Endothelial cell of umbilical vein (primary cell): Measurements from ENCODE around the gene SYNDIG1.

Source experiments
- EZH2 ChIP-seq: IDR thresholded peaks from 2 replicates; pipeline ENCODE4 v1.6.1; 2012; ENCODE audit warnings: borderline replicate concordance, low read depth, mild to moderate bottlenecking, moderate library complexity, low read length, inconsistent platforms; ENCODE audit not compliant: severe bottlenecking
- GATA2 ChIP-seq: IDR thresholded peaks from 2 replicates; pipeline ENCODE4 v1.7.0; 2011; ENCODE audit warnings: low read depth, mild to moderate bottlenecking, moderate library complexity, mixed read lengths, low read length; ENCODE audit not compliant: insufficient read length, insufficient read depth
- POLR2A ChIP-seq: IDR thresholded peaks from 2 replicates; pipeline ENCODE4 v1.6.1; 2012; ENCODE audit warnings: low read depth, mild to moderate bottlenecking, control low read depth, low read length
- POLR2AphosphoS5 ChIP-seq: IDR thresholded peaks from 2 replicates; pipeline ENCODE4 v1.6.1; 2012; ENCODE audit warnings: low read depth, mild to moderate bottlenecking, control low read depth, low read length, moderate library complexity; ENCODE audit not compliant: insufficient read depth
- TF ChIP-seq, protein P1 (sequence below), 2 donors: IDR thresholded peaks; 1 replicate in 1 of 2; 2 replicates in 1 of 2; pipeline ENCODE4 v1.5.1; 2011; ENCODE audit warnings: low read length in 2 of 2, mild to moderate bottlenecking in 2 of 2, moderate library complexity in 2 of 2, control low read depth in 1 of 2, inconsistent platforms in 1 of 2, low read depth in 1 of 2; ENCODE audit not compliant: insufficient read depth in 1 of 2; ENCODE audit errors: extremely low read depth in 1 of 2
- TF ChIP-seq, protein P2 (sequence below): IDR thresholded peaks from 2 replicates; pipeline ENCODE4 v1.6.1; 2011; ENCODE audit not compliant: insufficient read depth, insufficient read length

DNA sequence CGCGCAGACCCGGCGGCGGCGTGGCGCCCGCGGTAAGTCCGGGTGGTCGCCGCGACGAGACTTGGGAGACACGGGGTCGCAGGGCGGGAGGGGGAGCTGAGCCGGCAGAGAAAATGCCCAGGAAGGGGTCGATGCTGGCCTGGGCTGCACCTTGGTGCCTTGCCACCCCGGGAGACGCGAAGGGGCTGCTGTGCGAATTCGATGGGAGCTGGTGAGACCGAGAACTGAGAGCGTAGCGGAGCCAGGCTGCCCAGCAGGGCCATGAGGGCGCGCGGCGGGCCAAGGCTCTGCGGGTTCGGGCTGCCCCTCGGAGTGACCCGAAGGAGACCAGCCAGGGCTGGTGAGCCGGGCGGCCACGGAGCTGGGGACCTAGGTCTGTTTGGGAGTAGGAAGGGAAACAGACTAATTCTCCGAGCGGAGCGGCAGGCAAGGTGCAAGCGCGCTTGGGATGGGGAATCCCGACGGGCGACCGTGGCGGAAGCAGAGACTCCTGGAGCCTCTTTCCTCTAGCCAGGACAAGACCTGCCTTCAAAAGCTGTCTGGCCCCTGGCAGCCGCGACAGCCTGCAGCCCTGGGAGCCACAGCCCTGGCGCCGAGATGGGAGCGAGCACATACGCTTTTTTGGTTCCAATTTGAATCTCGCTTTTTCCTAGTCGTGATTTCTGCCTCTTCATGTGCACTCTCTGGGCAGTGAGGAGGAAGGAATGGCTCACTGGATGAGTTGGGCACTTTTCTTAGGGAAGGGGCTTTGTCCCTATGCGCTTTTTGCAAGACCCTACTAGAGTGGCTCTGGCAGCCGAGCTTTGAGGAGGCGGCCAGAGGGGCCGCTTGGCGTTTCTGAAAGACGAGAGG, 691 bp downstream of the SYNDIG1 start:
- no peak for TF ChIP-seq EZH2
- no peak for TF ChIP-seq POLR2A
- TF ChIP-seq, protein P1, sequence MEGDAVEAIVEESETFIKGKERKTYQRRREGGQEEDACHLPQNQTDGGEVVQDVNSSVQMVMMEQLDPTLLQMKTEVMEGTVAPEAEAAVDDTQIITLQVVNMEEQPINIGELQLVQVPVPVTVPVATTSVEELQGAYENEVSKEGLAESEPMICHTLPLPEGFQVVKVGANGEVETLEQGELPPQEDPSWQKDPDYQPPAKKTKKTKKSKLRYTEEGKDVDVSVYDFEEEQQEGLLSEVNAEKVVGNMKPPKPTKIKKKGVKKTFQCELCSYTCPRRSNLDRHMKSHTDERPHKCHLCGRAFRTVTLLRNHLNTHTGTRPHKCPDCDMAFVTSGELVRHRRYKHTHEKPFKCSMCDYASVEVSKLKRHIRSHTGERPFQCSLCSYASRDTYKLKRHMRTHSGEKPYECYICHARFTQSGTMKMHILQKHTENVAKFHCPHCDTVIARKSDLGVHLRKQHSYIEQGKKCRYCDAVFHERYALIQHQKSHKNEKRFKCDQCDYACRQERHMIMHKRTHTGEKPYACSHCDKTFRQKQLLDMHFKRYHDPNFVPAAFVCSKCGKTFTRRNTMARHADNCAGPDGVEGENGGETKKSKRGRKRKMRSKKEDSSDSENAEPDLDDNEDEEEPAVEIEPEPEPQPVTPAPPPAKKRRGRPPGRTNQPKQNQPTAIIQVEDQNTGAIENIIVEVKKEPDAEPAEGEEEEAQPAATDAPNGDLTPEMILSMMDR (IDR thresholded peaks at IDR 0.05; ENCODE audit: extremely low read depth in 1 of 2, insufficient read depth in 1 of 2, low read depth in 1 of 2, low read length in 2 of 2), result no peak
- no peak for TF ChIP-seq POLR2AphosphoS5
- TF ChIP-seq, protein P2, sequence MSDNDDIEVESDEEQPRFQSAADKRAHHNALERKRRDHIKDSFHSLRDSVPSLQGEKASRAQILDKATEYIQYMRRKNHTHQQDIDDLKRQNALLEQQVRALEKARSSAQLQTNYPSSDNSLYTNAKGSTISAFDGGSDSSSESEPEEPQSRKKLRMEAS, result no peak
- no peak for TF ChIP-seq GATA2
